ENCODE measurements around the gene UBE2E1. TPM values are rescaled to one million over a fixed set of nuclear protein-coding genes. Genes with fewer than 3 reads are reported as not detected.

UBE2E1 gene
- total and polyA plus RNA-seq, 2 of the 4 experiments (the other 2 are of a cell fraction): 54.1 to 91.6 TPM

GRCh38 chr3:23909341-23909740, 103.6 kb downstream of the UBE2E1 start:
- H2BK15ac ChIP-seq (ENCODE audit: low read depth, low read length): no peak overlapping the region
- no peak overlapping the region for H2BK5ac ChIP-seq (ENCODE audit: low read depth, low read length, poor library complexity, severe bottlenecking)
- TF ChIP-seq BHLHE40 (IDR thresholded peaks at IDR 0.05; ENCODE audit: low read depth, low read length): no peak
- TF ChIP-seq CHD1 (IDR thresholded peaks at IDR 0.05; ENCODE audit: low read depth, low read length): no peak
- TF ChIP-seq CTCF (conservative IDR thresholded peaks at IDR 0.05; ENCODE audit: low read depth, low read length): no peak
- no peak for TF ChIP-seq MXI1 (IDR thresholded peaks at IDR 0.05; ENCODE audit: borderline replicate concordance, low read depth, low read length)
- TF ChIP-seq MAFK (IDR thresholded peaks at IDR 0.05; ENCODE audit: low read depth, low read length): no peak
- BruUV-seq (replicated peaks): no TSS peak
- H3K9me3 ChIP-seq (ENCODE audit: control insufficient read depth, insufficient read depth, low read length): no peaks in the 10 kb centered on the region
- no peaks in the 10 kb centered on the region for H3K27me3 ChIP-seq (ENCODE audit: control insufficient read depth, insufficient read depth, low read length)
- no peak overlapping the region for H3K4me3 ChIP-seq (ENCODE audit: insufficient read depth, low read depth, low read length)
- dilution Hi-C loops (cut with HindIII; ENCODE audit: low sequenced_read_pairs, unreplicated experiment) (no loop called here), intact Hi-C loops (cut with micrococcal nuclease) (no loop called here), in situ Hi-C loops (cut with MboI; ENCODE audit: low sequenced_read_pairs) (no loop called here)
- ATAC-seq (ENCODE audit: low read depth): no peak
- 0 out of 2 replicates have a peak, but pooled peaks cover 3% of the 10 kb centered on the region for H3K36me3 ChIP-seq (ENCODE audit: control insufficient read depth, insufficient read depth, low read length)
- H4K5ac ChIP-seq (ENCODE audit: low read depth, low read length): no peak overlapping the region
- no peak overlapping the region for H4K91ac ChIP-seq (ENCODE audit: insufficient read depth, low read depth, low read length)
- peaks cover 0 to 3% of the 10 kb centered on the region in 2 experiments; a peak in 1 of 4 replicates for H3K79me1 ChIP-seq (ENCODE audit: low read depth in 1 of 2, low read length in 2 of 2)
- H3K4me2 ChIP-seq (ENCODE audit: low read depth, low read length): no peak overlapping the region
- no peak overlapping the region for H2BK120ac ChIP-seq (ENCODE audit: low read depth, low read length)
- H3K27ac ChIP-seq (ENCODE audit: insufficient read depth, low read length): no peak overlapping the region
- 100% methylated on average over 2 of the region's 7 CpGs; no CpG with 5 or more reads in 1 of the 2 experiments for WGBS, 2 experiments (ENCODE audit: extremely low coverage in 2 of 2, insufficient read length in 1 of 2)
- no peak overlapping the region for H4K8ac ChIP-seq (ENCODE audit: low read depth in 2 of 2, low read length in 2 of 2)
- ChIA-PET CTCF (no interaction called here), POLR2A (ENCODE audit: unreplicated experiment) (no interaction called here)
- no peaks in the 10 kb centered on the region for H3K9me1 ChIP-seq (ENCODE audit: insufficient read depth, low read length)
- H4K20me1 ChIP-seq (ENCODE audit: insufficient read depth, low read length): no peaks in the 10 kb centered on the region
- H3K23ac ChIP-seq (ENCODE audit: low read depth, low read length): no peak overlapping the region
- H2BK20ac ChIP-seq (ENCODE audit: low read depth, low read length): no peak overlapping the region
- no peak overlapping the region for H3K4ac ChIP-seq (ENCODE audit: low read depth, low read length)
- H3K18ac ChIP-seq (ENCODE audit: low read depth, low read length): no peak overlapping the region
- H2AK5ac ChIP-seq (ENCODE audit: low read depth, low read length): no peak overlapping the region
- no peak overlapping the region for H3K56ac ChIP-seq (ENCODE audit: extremely low read depth, insufficient read depth, low read length)
- no peak overlapping the region for H2AFZ ChIP-seq (replicated peaks; ENCODE audit: low read length, poor library complexity)
- H3K14ac ChIP-seq (replicated peaks; ENCODE audit: low read depth, low read length): no peak overlapping the region
- H2AK9ac ChIP-seq (replicated peaks; ENCODE audit: low read depth, low read length, poor library complexity): no peak overlapping the region
- no peak overlapping the region for H3K9ac ChIP-seq (ENCODE audit: low read depth, low read length)
- H3K4me1 ChIP-seq (ENCODE audit: control insufficient read depth, insufficient read depth, low read length): no peaks in the 10 kb centered on the region
- no peak for DNase-seq
